Duodenal mucosa (tissue), 2 donors: ENCODE measurements around the gene TBC1D5.

Experiments used
- H3K27ac ChIP-seq: one replicate; pipeline ENCODE4 v1.7.0; 2013; ENCODE audit warnings: low read depth, low read length
- H3K27me3 ChIP-seq, 2 donors: one replicate each; pipeline ENCODE4 v1.7.0; 2013; ENCODE audit warnings: low read length in 2 of 2, control low read depth in 1 of 2; ENCODE audit not compliant: insufficient read depth in 2 of 2, control insufficient read depth in 1 of 2
- H3K36me3 ChIP-seq, 2 donors: one replicate each; pipeline ENCODE4 v1.7.0; 2013; ENCODE audit warnings: low read length in 2 of 2, control low read depth in 1 of 2; ENCODE audit not compliant: insufficient read depth in 2 of 2, control insufficient read depth in 1 of 2
- H3K4me1 ChIP-seq, 2 donors: one replicate each; pipeline ENCODE4 v1.7.0; 2013; ENCODE audit warnings: low read length in 2 of 2, control low read depth in 1 of 2; ENCODE audit not compliant: insufficient read depth in 2 of 2, control insufficient read depth in 1 of 2
- H3K4me3 ChIP-seq, 2 donors: one replicate each; pipeline ENCODE4 v1.7.0; 2013; ENCODE audit warnings: low read length in 2 of 2, low read depth in 1 of 2
- H3K9ac ChIP-seq, 2 donors: one replicate each; pipeline ENCODE4 v1.7.0; 2013; ENCODE audit warnings: low read length in 2 of 2, low read depth in 1 of 2
- H3K9me3 ChIP-seq, 2 donors: one replicate each; pipeline ENCODE4 v1.7.0; 2013; ENCODE audit warnings: low read length in 2 of 2, control low read depth in 1 of 2; ENCODE audit not compliant: control insufficient read depth in 1 of 2

The TBC1D5 gene

GRCh38 chr3:17310983-17311382 lies 431.4 kb downstream of the TBC1D5 start:
- no peak overlapping the region for H3K9ac ChIP-seq
- no peaks in the 10 kb centered on the region for H3K9me3 ChIP-seq
- H3K4me1 ChIP-seq, result no peaks in the 10 kb centered on the region
- no peak overlapping the region for H3K4me3 ChIP-seq
- H3K27me3 ChIP-seq, result no peaks in the 10 kb centered on the region
- no peaks in the 10 kb centered on the region for H3K36me3 ChIP-seq
- H3K27ac ChIP-seq, result no peak overlapping the region

GRCh38 chr3:17307887-17308286 lies 434.5 kb downstream of the TBC1D5 start:
- H3K27me3 ChIP-seq, result no peaks in the 10 kb centered on the region
- H3K4me3 ChIP-seq, result no peak overlapping the region

GRCh38 chr3:17307482-17307881 lies 434.9 kb downstream of the TBC1D5 start:
- Histone ChIP-seq H3K4me3 (no peak overlapping the region), H3K27me3 (no peaks in the 10 kb centered on the region), H3K9ac (no peak overlapping the region), H3K27ac (no peak overlapping the region), H3K36me3 (no peaks in the 10 kb centered on the region), H3K4me1 (no peaks in the 10 kb centered on the region), H3K9me3 (no peaks in the 10 kb centered on the region)

More at GRCh38 chr3:17307887-17308286, 434.5 kb downstream of the TBC1D5 start:
- H3K9ac ChIP-seq, result no peak overlapping the region
- H3K4me1 ChIP-seq, result no peaks in the 10 kb centered on the region
- no peak overlapping the region for H3K27ac ChIP-seq
- H3K36me3 ChIP-seq, result no peaks in the 10 kb centered on the region
- no peaks in the 10 kb centered on the region for H3K9me3 ChIP-seq

GRCh38 chr3:17304969-17305368 lies 437.5 kb downstream of the TBC1D5 start:
- no peaks in the 10 kb centered on the region for H3K36me3 ChIP-seq
- no peak overlapping the region for H3K9ac ChIP-seq
- H3K27ac ChIP-seq, result no peak overlapping the region

GRCh38 chr3:17302774-17303173 lies 439.7 kb downstream of the TBC1D5 start:
- H3K36me3 ChIP-seq, result no peaks in the 10 kb centered on the region
- no peak overlapping the region for H3K9ac ChIP-seq
- H3K9me3 ChIP-seq, result no peaks in the 10 kb centered on the region
- H3K4me3 ChIP-seq, result no peak overlapping the region
- no peaks in the 10 kb centered on the region for H3K27me3 ChIP-seq
- no peaks in the 10 kb centered on the region for H3K4me1 ChIP-seq
- no peak overlapping the region for H3K27ac ChIP-seq

More at GRCh38 chr3:17304969-17305368, 437.5 kb downstream of the TBC1D5 start:
- no peaks in the 10 kb centered on the region for H3K9me3 ChIP-seq
- no peaks in the 10 kb centered on the region for H3K4me1 ChIP-seq
- H3K4me3 ChIP-seq, result no peak overlapping the region
- no peaks in the 10 kb centered on the region for H3K27me3 ChIP-seq

GRCh38 chr3:17302170-17302569 lies 440.3 kb downstream of the TBC1D5 start:
- Histone ChIP-seq H3K9ac (no peak overlapping the region), H3K27ac (no peak overlapping the region), H3K36me3 (no peaks in the 10 kb centered on the region), H3K27me3 (no peaks in the 10 kb centered on the region), H3K4me3 (no peak overlapping the region), H3K4me1 (no peaks in the 10 kb centered on the region), H3K9me3 (no peaks in the 10 kb centered on the region)

- no peak overlapping the region for H3K9ac ChIP-seq
- H3K4me3 ChIP-seq, result no peak overlapping the region
- no peak overlapping the region for H3K27ac ChIP-seq
- H3K36me3 ChIP-seq, result no peaks in the 10 kb centered on the region
- no peaks in the 10 kb centered on the region for H3K4me1 ChIP-seq
- no peaks in the 10 kb centered on the region for H3K9me3 ChIP-seq
- no peaks in the 10 kb centered on the region for H3K27me3 ChIP-seq
These were observed 441.2 kb downstream of the TBC1D5 start for GRCh38 chr3:17301271-17301670.

- Histone ChIP-seq H3K27ac (no peak overlapping the region), H3K36me3 (no peaks in the 10 kb centered on the region), H3K4me3 (no peak overlapping the region), H3K9me3 (no peaks in the 10 kb centered on the region), H3K4me1 (no peaks in the 10 kb centered on the region), H3K9ac (no peak overlapping the region), H3K27me3 (no peaks in the 10 kb centered on the region)
These were observed 442.0 kb downstream of the TBC1D5 start for GRCh38 chr3:17300441-17300840.

GRCh38 chr3:17298038-17298437 lies 444.4 kb downstream of the TBC1D5 start:
- no peaks in the 10 kb centered on the region for H3K4me1 ChIP-seq
- H3K36me3 ChIP-seq, result no peaks in the 10 kb centered on the region
- H3K27me3 ChIP-seq, result no peaks in the 10 kb centered on the region
- H3K9ac ChIP-seq, result no peak overlapping the region
- no peak overlapping the region for H3K4me3 ChIP-seq
- H3K27ac ChIP-seq, result no peak overlapping the region
- H3K9me3 ChIP-seq, result no peaks in the 10 kb centered on the region

GRCh38 chr3:17292556-17292955 lies 449.9 kb downstream of the TBC1D5 start:
- Histone ChIP-seq H3K4me1 (no peaks in the 10 kb centered on the region), H3K4me3 (no peak overlapping the region), H3K36me3 (peaks cover 3 to 5% of the 10 kb centered on the region in 2 donors), H3K27ac (no peak overlapping the region), H3K9ac (no peak overlapping the region), H3K27me3 (no peaks in the 10 kb centered on the region), H3K9me3 (no peaks in the 10 kb centered on the region)

GRCh38 chr3:17290894-17291293 lies 451.5 kb downstream of the TBC1D5 start:
- Histone ChIP-seq H3K4me1 (no peaks in the 10 kb centered on the region), H3K9me3 (no peaks in the 10 kb centered on the region), H3K27ac (no peak overlapping the region), H3K27me3 (no peaks in the 10 kb centered on the region), H3K4me3 (no peak overlapping the region), H3K36me3 (peaks cover 5% of the 10 kb centered on the region in 2 donors), H3K9ac (no peak overlapping the region)
